NCI-H82 treated with DMSO at 0.1 percent for 48 hours (cell line): ENCODE measurements around the gene SUOX.
"Not testable (repeated sequence)": the region's sequence is repeated elsewhere in the genome, so short reads cannot be mapped to it uniquely, and the experiment has no call there.

ENCODE experiments used
- DNase-seq: peaks from one replicate; lab custom pipeline; 2025; ENCODE audit not compliant: unreplicated experiment; lab: John Stamatoyannopoulos, UW

SUOX gene

GRCh38 chr12:56017181-56017580, 20.1 kb downstream of the SUOX start:
- DNase-seq = no peak

GRCh38 chr12:56018356-56018755, 21.3 kb downstream of the SUOX start:
- no peak for DNase-seq

- no peak for DNase-seq
These were observed 23.5 kb downstream of the SUOX start, which contains the start of gene IKZF4 for GRCh38 chr12:56020423-56021184. Gene IKZF4 (plus strand): TSS chr12:56021043. CDS start chr12:56021494, 451 bp downstream.

- no peak for DNase-seq
These were observed 24.9 kb downstream of the SUOX start for GRCh38 chr12:56021889-56022497.

- no peak for DNase-seq
These were observed 31.6 kb downstream of the SUOX start for GRCh38 chr12:56028511-56029165.

- DNase-seq = no peak
These were observed 32.1 kb downstream of the SUOX start for GRCh38 chr12:56029166-56029519.

GRCh38 chr12:56029666-56030293, 32.7 kb downstream of the SUOX start:
- peak; percentile 19 for DNase-seq

- DNase-seq = no peak
These were observed 34.9 kb downstream of the SUOX start for GRCh38 chr12:56031987-56032386.

- DNase-seq = no peak
These were observed 37.7 kb downstream of the SUOX start for GRCh38 chr12:56034586-56035332.

- no peak for DNase-seq
These were observed 40.1 kb downstream of the SUOX start for GRCh38 chr12:56037161-56037560.

- DNase-seq = no peak
These were observed 41.1 kb downstream of the SUOX start for GRCh38 chr12:56038022-56038655.

GRCh38 chr12:56040151-56040550, 43.1 kb downstream of the SUOX start:
- no peak for DNase-seq

GRCh38 chr12:56040963-56041551, 44.0 kb downstream of the SUOX start:
- no peak for DNase-seq

- peak; percentile 98 for DNase-seq
These were observed 44.7 kb downstream of the SUOX start, which contains the start of gene RPS26 for GRCh38 chr12:56041552-56042429. Gene RPS26 (plus strand): TSS chr12:56041918. CDS start chr12:56042167, 249 bp downstream.

GRCh38 chr12:56042430-56042813, 45.3 kb downstream of the SUOX start:
- not testable (repeated sequence) for DNase-seq

- no peak for DNase-seq
These were observed 45.8 kb downstream of the SUOX start for GRCh38 chr12:56042843-56043242.

GRCh38 chr12:56046027-56046780, 49.1 kb downstream of the SUOX start:
- no peak for DNase-seq

GRCh38 chr12:56053407-56053893, 56.4 kb downstream of the SUOX start:
- DNase-seq = no peak
